GM12873 (cell line): ENCODE data around the gene SLC12A9.

Source experiments
- TF ChIP-seq, protein P1 (sequence below): IDR thresholded peaks from 2 replicates; pipeline ENCODE4 v1.5.1; 2012; ENCODE audit warnings: low read depth, mild to moderate bottlenecking, moderate library complexity, low read length, control low read depth; ENCODE audit not compliant: insufficient read depth; ENCODE audit errors: missing control alignments

SLC12A9 gene

DNA sequence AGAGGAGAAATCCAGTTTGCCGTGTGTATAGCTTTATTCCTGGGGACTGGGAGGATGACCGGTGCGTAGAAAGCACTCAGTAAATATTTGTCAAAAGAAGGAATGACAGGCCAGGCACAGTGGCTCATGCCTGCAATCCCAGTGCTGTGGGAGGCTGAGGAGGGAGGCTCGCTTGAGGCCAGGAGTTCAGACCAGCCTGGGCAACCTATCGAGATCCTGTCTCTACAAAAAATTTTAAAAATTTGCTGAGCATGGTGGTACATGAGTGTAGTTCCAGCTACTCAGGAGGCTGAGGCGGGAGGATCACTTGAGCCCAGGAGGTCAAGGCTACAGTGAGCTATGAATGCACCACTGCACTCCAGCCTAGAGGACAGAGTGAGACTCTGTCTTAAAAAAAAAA is 41.0 kb upstream of the SLC12A9 start:
- TF ChIP-seq, protein P1, sequence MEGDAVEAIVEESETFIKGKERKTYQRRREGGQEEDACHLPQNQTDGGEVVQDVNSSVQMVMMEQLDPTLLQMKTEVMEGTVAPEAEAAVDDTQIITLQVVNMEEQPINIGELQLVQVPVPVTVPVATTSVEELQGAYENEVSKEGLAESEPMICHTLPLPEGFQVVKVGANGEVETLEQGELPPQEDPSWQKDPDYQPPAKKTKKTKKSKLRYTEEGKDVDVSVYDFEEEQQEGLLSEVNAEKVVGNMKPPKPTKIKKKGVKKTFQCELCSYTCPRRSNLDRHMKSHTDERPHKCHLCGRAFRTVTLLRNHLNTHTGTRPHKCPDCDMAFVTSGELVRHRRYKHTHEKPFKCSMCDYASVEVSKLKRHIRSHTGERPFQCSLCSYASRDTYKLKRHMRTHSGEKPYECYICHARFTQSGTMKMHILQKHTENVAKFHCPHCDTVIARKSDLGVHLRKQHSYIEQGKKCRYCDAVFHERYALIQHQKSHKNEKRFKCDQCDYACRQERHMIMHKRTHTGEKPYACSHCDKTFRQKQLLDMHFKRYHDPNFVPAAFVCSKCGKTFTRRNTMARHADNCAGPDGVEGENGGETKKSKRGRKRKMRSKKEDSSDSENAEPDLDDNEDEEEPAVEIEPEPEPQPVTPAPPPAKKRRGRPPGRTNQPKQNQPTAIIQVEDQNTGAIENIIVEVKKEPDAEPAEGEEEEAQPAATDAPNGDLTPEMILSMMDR = no peak

DNA sequence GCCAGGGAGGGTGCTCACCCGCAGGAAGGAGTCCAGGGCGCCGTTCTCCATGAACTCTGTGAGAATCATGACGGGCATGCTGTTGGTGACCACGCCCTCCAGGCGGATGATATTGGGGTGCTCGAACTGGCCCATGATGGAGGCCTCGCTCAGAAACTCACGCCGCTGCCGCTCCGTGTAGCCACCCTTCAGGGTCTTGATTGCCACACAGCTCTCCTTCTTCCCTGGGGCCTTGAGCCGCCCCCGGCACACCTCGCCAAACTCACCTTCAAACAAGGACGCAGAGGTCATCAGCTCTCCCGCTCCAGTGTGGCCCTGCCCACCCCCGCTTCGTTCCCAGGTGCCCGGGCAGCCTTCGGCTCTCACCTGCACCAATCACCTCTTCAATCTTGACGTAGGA is 39.8 kb upstream of the SLC12A9 start:
- TF ChIP-seq, protein P1 = no peak

DNA sequence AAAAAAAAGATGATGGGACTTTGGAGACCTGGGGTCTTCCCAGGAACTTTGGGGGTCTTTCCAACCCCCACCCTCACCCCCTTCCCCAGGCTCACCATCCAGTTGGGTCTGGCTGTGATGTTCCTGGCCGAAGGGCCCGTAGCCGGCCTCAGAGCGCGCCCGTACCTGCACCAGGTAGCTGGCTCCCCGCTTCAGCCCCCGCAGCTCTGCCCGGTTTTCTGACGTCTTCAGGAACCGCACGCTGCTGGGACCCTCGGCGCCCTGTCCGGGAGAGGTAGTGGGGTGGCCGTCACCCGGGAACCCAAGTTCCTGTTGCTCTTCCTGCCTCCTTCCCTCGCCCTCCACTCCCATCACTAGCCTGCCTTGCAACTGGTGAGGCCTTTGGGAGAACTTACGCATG is 35.4 kb upstream of the SLC12A9 start:
- TF ChIP-seq, protein P1 = no peak

DNA sequence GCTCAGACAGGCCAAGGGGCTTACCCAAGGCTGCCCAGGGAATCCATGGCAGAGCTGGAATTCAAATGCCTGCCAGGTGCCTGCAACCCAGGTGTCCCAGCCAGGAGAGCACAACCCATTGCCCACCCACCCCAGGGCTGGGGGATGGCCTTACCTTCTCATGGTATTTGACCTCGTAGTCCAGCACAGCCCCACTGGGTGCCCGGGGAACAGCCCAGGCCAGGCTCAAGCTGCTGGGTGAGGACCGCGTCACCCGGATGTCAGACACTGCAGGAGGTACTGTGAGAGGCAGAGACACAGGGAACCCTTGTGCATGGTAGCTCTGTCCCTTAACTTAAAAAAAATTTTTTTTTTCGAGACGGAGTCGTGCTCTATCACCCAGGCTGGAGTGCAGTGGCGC is 34.1 kb upstream of the SLC12A9 start:
- TF ChIP-seq, protein P1 = no peak

DNA sequence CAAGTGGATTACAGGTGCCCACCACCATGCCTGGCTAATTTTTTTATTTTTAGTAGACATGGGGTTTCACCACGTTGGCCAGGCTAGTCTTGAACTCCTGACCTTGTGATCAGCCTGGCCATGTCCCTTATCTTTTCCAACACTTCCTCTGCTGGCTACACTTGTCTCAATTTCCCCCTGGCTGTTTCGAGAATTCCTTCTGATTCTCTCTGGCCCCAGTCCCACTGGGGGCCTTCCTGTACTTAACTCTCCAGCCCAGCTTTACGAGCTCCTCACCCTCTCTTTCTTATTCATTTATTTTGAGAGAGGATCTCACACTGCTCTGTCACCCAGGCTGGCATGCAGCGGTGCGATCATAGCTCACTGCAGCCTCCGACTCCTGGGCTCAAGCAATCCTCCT is 33.7 kb upstream of the SLC12A9 start:
- TF ChIP-seq, protein P1 = no peak

DNA sequence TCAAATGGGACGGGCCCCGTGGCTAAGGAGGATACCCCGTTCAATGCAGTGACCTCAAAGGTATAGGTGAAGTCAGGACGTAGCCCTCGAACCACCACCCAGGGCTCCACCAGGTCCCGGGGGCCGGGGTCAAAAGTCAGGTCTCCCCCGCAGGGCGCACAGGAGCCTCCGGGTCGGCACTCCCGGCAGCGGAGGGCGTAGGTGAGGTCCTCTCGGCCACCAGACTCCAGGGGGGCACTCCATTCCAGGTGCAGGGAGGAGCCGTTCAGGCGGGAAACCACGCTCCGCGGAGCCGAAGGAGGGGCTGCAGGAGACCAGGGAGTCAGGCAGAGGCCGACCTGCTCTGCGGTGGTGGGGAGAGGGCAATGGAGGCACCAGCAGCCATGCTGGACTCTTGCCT is 32.9 kb upstream of the SLC12A9 start:
- TF ChIP-seq, protein P1 = no peak

DNA sequence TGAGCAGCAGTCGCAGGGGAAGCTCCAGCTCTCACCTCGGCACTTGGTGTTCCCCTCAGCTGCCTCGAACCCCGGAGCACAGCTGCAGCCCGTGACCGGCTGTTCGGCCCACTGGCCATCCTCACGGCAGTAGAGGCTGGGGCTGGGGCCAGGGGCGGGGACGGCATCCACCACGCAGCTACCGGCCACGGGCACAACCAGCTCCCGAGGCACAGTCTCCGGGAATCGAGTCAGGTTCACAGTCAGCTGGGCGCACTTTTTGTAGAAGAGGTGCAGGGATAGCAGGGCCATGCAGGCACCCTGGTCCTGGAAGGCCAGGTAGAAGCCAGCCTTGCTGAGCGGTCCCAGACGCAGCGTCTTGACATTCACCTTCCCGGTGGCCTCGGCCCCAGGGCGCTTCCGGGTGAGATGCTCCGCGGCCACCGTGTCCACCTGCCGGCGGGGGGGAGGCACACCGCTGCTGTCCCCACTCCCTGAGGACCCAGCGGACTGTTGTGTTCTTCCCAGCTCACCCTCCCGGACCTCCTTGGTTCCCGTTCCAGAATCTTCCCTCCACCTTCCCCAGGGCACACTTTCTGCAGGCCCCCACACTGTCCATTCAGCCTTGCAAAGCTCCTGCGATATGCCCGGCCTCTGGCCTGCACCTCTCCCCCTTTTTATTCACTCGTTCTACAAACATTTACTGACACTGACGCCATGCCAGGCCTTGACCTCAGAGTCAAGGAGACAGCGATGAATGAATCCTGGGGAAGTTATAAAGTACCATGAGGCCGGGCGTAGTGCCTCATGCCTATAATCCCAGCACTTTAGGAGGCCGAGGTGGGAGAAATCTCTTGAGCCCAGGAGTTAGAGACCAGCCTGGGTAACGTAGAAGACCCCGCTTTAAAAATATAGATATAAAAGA is 30.0 kb upstream of the SLC12A9 start:
- TF ChIP-seq, protein P1 = no peak
